A204.1 (cell line): ENCODE measurements around the gene ARHGEF3.

Experiments
- FAIRE-seq: peaks from 2 replicates; lab custom pipeline; 2012; peaks lifted over from hg19 to GRCh38; lab: Jason Lieb, UNC

ARHGEF3 gene

GRCh38 chr3:56822501-56822900 is 20.8 kb upstream of the ARHGEF3 start:
- no peak for FAIRE-seq

- no peak for FAIRE-seq
These were observed 17.5 kb upstream of the ARHGEF3 start for GRCh38 chr3:56819016-56819809.

GRCh38 chr3:56818156-56818985 is 16.6 kb upstream of the ARHGEF3 start:
- no peak for FAIRE-seq

GRCh38 chr3:56817646-56818045 is 15.9 kb upstream of the ARHGEF3 start:
- no peak for FAIRE-seq

GRCh38 chr3:56816061-56816460 is 14.3 kb upstream of the ARHGEF3 start:
- FAIRE-seq = no peak

- FAIRE-seq = no peak
These were observed 13.8 kb upstream of the ARHGEF3 start for GRCh38 chr3:56815589-56815988.

- no peak for FAIRE-seq
These were observed 11.9 kb upstream of the ARHGEF3 start for GRCh38 chr3:56813653-56813960.

- FAIRE-seq = no peak
These were observed 11.3 kb upstream of the ARHGEF3 start for GRCh38 chr3:56812754-56813652.

- no peak for FAIRE-seq
These were observed 9.9 kb upstream of the ARHGEF3 start for GRCh38 chr3:56811546-56812202.

- FAIRE-seq = no peak
These were observed 9.1 kb upstream of the ARHGEF3 start for GRCh38 chr3:56810577-56811545.

- FAIRE-seq = no peak
These were observed 4.7 kb upstream of the ARHGEF3 start for GRCh38 chr3:56806407-56806806.

GRCh38 chr3:56802790-56803189 is 1.0 kb upstream of the ARHGEF3 start:
- FAIRE-seq = no peak

GRCh38 chr3:56802378-56802745 is 613 bp upstream of the ARHGEF3 start:
- no peak for FAIRE-seq

- no peak for FAIRE-seq
These were observed 702 bp downstream of the ARHGEF3 start for GRCh38 chr3:56800832-56801661.

- no peak for FAIRE-seq
These were observed 1.5 kb downstream of the ARHGEF3 start for GRCh38 chr3:56800130-56800831.

- FAIRE-seq = peak; percentile 94
These were observed 2.4 kb downstream of the ARHGEF3 start for GRCh38 chr3:56799251-56799882.

- FAIRE-seq = no peak
These were observed 4.8 kb downstream of the ARHGEF3 start for GRCh38 chr3:56796996-56797395.

GRCh38 chr3:56796202-56796601 is 5.5 kb downstream of the ARHGEF3 start:
- FAIRE-seq = no peak

GRCh38 chr3:56795829-56796185 is 5.9 kb downstream of the ARHGEF3 start:
- FAIRE-seq = no peak
